Neural progenitor cell (in vitro differentiated cells): Measurements from ENCODE around the gene SCARF2.

Experiments
- CTCF ChIP-seq: fragments of 200-600 bp; sonication (generic); IDR thresholded peaks from 2 replicates; pipeline ENCODE4 v1.5.1; 2017; ENCODE audit warnings: antibody characterized with exemption, mild to moderate bottlenecking
- EZH2 ChIP-seq: fragments of 200-600 bp; sonication (generic); IDR thresholded peaks from 2 replicates; pipeline ENCODE4 v1.6.1; 2017; ENCODE audit warnings: antibody characterized with exemption, mild to moderate bottlenecking, moderate library complexity
- EZH2phosphoT487 ChIP-seq: fragments of 200-600 bp; sonication (generic); IDR thresholded peaks from 2 replicates; pipeline ENCODE4 v1.6.1; 2017; ENCODE audit warnings: antibody characterized with exemption

- TF ChIP-seq CTCF (no peak), EZH2 (peak; percentile 93), EZH2phosphoT487 (peak; percentile 95)
Measured at GRCh38 chr22:20436768-20437612, 635 bp downstream of the SCARF2 start.
